Fibroblast of lung (primary cell): ENCODE measurements around the gene ABCB1. TPM values are rescaled to one million over a fixed set of nuclear protein-coding genes. Genes with fewer than 3 reads are reported as not detected.

Experiments used
- DNase-seq, 2 donors: peaks; one replicate each; pipeline versions ENCODE4 v3.0.0 to v3.0.0-alpha.2; 2010; ENCODE audit warnings: low read depth in 2 of 2
- H2AFZ ChIP-seq: 2 replicates; pipeline ENCODE4 v1.5.1; 2012; ENCODE audit warnings: low read length, control low read depth, inconsistent platforms
- H3K27ac ChIP-seq: 2 replicates; pipeline ENCODE4 v1.5.1; 2011; ENCODE audit warnings: low read length, control low read depth; ENCODE audit not compliant: insufficient read depth
- H3K27me3 ChIP-seq: 2 replicates; pipeline ENCODE4 v1.5.1; 2011; ENCODE audit warnings: mild to moderate bottlenecking, low read length; ENCODE audit not compliant: control insufficient read depth, insufficient read depth
- H3K36me3 ChIP-seq: 2 replicates; pipeline ENCODE4 v1.5.1; 2011; ENCODE audit warnings: low read length; ENCODE audit not compliant: control insufficient read depth, insufficient read depth
- H3K4me1 ChIP-seq: 2 replicates; pipeline ENCODE4 v1.5.1; 2011; ENCODE audit warnings: low read length; ENCODE audit not compliant: control insufficient read depth, insufficient read depth; ENCODE audit errors: extremely low read depth
- H3K4me2 ChIP-seq: 2 replicates; pipeline ENCODE4 v1.5.1; 2011; ENCODE audit warnings: low read length, control low read depth; ENCODE audit not compliant: insufficient read depth; ENCODE audit errors: extremely low read depth
- H3K4me3 ChIP-seq, 4 experiments: fragments of 200-600 bp in 1 of 4; sonication (generic) in 1 of 4; replicated peaks in 1 of 4; 2 replicates each; pipeline ENCODE4 v1.5.1; 2011 to 2016; ENCODE audit warnings: low read length in 4 of 4, low read depth in 3 of 4, mild to moderate bottlenecking in 3 of 4, control low read depth in 2 of 4, inconsistent platforms in 1 of 4, mixed read lengths in 1 of 4; ENCODE audit not compliant: insufficient read depth in 1 of 4; ENCODE audit errors: control extremely low read depth in 1 of 4
- H3K79me2 ChIP-seq: 2 replicates; pipeline ENCODE4 v1.5.1; 2012; ENCODE audit warnings: mild to moderate bottlenecking, low read length, inconsistent platforms; ENCODE audit not compliant: control insufficient read depth, insufficient read depth
- H3K9ac ChIP-seq: 2 replicates; pipeline ENCODE4 v1.5.1; 2011; ENCODE audit warnings: mild to moderate bottlenecking, low read length, control low read depth; ENCODE audit not compliant: insufficient read depth
- H3K9me3 ChIP-seq: 2 replicates; pipeline ENCODE4 v1.5.1; 2012; ENCODE audit warnings: low read depth, low read length; ENCODE audit not compliant: control insufficient read depth, insufficient read depth
- H4K20me1 ChIP-seq: 2 replicates; pipeline ENCODE4 v1.5.1; 2011; ENCODE audit warnings: low read length; ENCODE audit not compliant: control insufficient read depth, insufficient read depth; ENCODE audit errors: extremely low read depth
- CTCF ChIP-seq, 2 donors: IDR thresholded peaks in 1 of 2; conservative IDR thresholded peaks in 1 of 2; 1 replicate in 1 of 2; 2 replicates in 1 of 2; pipeline ENCODE4 v1.5.1; 2011 to 2012; ENCODE audit warnings: low read length in 2 of 2, control low read depth in 1 of 2, inconsistent platforms in 1 of 2, low read depth in 1 of 2, mild to moderate bottlenecking in 1 of 2
- EZH2 ChIP-seq: IDR thresholded peaks from 2 replicates; pipeline ENCODE4 v1.5.1; 2012; ENCODE audit warnings: low read length, control low read depth, mild to moderate bottlenecking; ENCODE audit errors: missing control alignments
- polyA plus RNA-seq, 2 donors: library from polyadenylated mRNA; depleted of rRNA in 1 of 2; stranded (reverse) in 1 of 2; unstranded in 1 of 2; fragments of >200 nt; gene quantifications; 2 replicates each; pipeline ENCODE4 v1.2.1, GENCODE V29; 2011 to 2012; ENCODE audit warnings: missing spikeins in 1 of 2
- total RNA-seq: library from RNA; depleted of rRNA; stranded (reverse); fragments of >200 nt; gene quantifications from 2 replicates; pipeline ENCODE4 v1.2.1, GENCODE V29; 2014

The ABCB1 gene
- total and polyA plus RNA-seq, 2 donors (not counting 1 experiment from before 2014, with no cell fraction given): 1.1 to 4.8 TPM

- Histone ChIP-seq H3K4me2 (no peak overlapping the region), H4K20me1 (no peaks in the 10 kb centered on the region), H3K27me3 (peaks cover 3% of the 10 kb centered on the region), H3K9me3 (no peaks in the 10 kb centered on the region), H3K79me2 (no peaks in the 10 kb centered on the region), H3K4me1 (no peaks in the 10 kb centered on the region), H3K9ac (no peak overlapping the region), H3K4me3 (no peak overlapping the region), H3K36me3 (no peaks in the 10 kb centered on the region), H2AFZ (no peak overlapping the region), H3K27ac (no peak overlapping the region)
- no peak for TF ChIP-seq CTCF (conservative IDR thresholded peaks at IDR 0.05 in 1 of 2, IDR thresholded peaks at IDR 0.05 in 1 of 2; ENCODE audit: low read depth in 1 of 2, low read length in 2 of 2)
- TF ChIP-seq EZH2: no peak
- peak in 1 of 2 donors; percentile 21 for DNase-seq
Measured at GRCh38 chr7:87599336-87599735, 1.3 kb downstream of the ABCB1 start.

GRCh38 chr7:87598234-87599009 is 2.3 kb downstream of the ABCB1 start:
- no peaks in the 10 kb centered on the region for H3K36me3 ChIP-seq
- no peaks in the 10 kb centered on the region for H4K20me1 ChIP-seq
- no peak overlapping the region for H3K4me3 ChIP-seq
- H3K27ac ChIP-seq: no peak overlapping the region
- no peaks in the 10 kb centered on the region for H3K4me1 ChIP-seq
- TF ChIP-seq CTCF (conservative IDR thresholded peaks at IDR 0.05 in 1 of 2, IDR thresholded peaks at IDR 0.05 in 1 of 2; ENCODE audit: low read depth in 1 of 2, low read length in 2 of 2) (no peak), EZH2 (no peak)
- peaks cover 3% of the 10 kb centered on the region for H3K27me3 ChIP-seq
- no peak for DNase-seq
- H3K4me2 ChIP-seq: no peak overlapping the region
- no peaks in the 10 kb centered on the region for H3K79me2 ChIP-seq
- H2AFZ ChIP-seq: no peak overlapping the region
- H3K9ac ChIP-seq: no peak overlapping the region
- H3K9me3 ChIP-seq: no peaks in the 10 kb centered on the region

- Histone ChIP-seq H3K27ac (no peak overlapping the region), H3K4me3 (no peak overlapping the region), H2AFZ (no peak overlapping the region), H3K9ac (no peak overlapping the region), H3K4me2 (no peak overlapping the region), H4K20me1 (no peaks in the 10 kb centered on the region), H3K9me3 (no peaks in the 10 kb centered on the region), H3K36me3 (no peaks in the 10 kb centered on the region), H3K79me2 (no peaks in the 10 kb centered on the region), H3K27me3 (peaks cover 3% of the 10 kb centered on the region), H3K4me1 (no peaks in the 10 kb centered on the region)
- DNase-seq: no peak
- TF ChIP-seq CTCF (conservative IDR thresholded peaks at IDR 0.05 in 1 of 2, IDR thresholded peaks at IDR 0.05 in 1 of 2; ENCODE audit: low read depth in 1 of 2, low read length in 2 of 2) (no peak), EZH2 (no peak)
Measured at GRCh38 chr7:87596696-87597095, 4.0 kb downstream of the ABCB1 start.
